Measurements from ENCODE around the gene KLHL17.
"Not testable (repeated sequence)": the region's sequence is repeated elsewhere in the genome, so short reads cannot be mapped to it uniquely, and the experiment has no call there.

KLHL17 gene

DNA sequence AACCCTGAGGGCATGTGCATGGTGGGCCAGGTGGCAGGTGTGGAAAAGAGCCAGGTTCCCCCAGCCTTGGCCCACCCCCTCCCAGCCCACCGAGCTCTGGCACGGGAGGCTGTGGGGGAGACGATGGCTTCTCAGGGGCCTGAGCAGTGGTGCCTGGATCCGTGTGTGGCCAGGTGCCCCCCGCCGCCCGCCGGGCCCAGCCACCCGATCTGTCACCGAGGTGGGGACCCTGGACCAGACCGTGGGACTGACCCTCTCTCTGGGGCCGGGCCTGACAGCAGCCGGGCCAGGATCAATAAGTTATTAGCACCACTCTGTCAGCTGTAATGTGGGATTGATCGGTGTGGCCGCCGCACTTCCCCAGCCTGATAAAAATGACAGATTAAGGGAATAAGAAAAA, 22.9 kb upstream of the KLHL17 start:
- no peak for DNase-seq

DNA sequence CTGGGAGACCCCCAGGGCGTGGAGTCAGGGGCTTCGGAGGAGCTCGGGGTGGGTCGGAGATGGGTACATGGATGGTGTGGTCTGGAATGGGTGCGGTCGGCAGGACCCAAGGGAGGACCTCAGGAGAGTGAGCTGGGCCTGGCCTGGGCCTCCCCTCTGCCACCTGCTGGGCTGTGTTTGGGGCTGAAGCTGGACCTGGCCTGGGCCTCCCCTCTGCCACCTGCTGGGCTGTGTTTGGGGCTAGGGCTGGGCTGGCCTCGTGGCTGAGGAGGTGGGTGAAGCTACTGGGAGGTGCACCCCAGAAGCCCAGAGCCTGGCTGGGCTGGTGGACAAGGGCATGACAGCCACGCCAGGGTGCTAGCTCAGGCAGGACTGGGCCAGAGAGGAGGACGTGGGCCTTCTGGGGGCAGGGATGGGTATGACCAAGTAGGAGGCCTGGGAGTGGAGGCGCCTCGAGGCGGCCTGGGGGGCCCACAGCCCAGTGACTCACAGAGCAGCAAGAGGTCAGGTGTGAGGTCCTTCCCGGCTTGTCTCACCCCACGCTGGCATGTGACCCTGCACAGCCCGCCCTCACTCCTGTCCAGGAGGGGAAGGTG, 22.2 kb upstream of the KLHL17 start:
- no peak for DNase-seq

DNA sequence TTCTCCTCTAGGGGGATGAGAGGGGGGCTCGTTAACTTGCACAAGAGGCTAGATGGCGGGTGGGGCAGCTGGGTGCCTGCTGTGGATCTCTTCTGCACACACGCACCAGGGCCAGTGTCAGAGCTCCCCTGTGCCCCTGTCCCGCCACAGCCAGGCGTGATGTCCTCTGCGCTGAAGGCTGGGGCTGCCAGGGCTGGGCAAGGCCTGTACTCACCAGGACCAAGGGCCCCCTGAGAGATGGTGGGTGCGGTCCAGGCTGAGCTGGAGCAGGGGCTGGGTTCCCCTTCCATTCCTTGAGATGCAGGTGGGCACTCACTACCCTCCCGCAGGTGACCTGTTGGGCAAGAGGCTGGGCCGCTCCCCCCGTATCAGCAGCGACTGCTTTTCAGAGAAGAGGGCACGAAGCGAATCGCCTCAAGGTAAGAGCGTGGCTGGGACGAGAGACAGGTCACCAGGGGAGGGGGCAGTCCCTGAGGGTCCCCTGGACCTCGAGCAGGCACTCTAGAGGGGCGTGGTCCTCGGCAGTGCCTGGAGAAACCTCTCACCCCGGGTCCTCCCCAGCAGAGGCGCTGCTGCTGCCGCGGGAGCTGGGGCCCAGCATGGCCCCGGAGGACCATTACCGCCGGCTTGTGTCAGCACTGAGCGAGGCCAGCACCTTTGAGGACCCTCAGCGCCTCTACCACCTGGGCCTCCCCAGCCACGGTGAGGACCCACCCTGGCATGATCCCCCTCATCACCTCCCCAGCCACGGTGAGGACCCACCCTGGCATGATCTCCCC, 21.5 kb upstream of the KLHL17 start:
- DNase-seq: no peak

DNA sequence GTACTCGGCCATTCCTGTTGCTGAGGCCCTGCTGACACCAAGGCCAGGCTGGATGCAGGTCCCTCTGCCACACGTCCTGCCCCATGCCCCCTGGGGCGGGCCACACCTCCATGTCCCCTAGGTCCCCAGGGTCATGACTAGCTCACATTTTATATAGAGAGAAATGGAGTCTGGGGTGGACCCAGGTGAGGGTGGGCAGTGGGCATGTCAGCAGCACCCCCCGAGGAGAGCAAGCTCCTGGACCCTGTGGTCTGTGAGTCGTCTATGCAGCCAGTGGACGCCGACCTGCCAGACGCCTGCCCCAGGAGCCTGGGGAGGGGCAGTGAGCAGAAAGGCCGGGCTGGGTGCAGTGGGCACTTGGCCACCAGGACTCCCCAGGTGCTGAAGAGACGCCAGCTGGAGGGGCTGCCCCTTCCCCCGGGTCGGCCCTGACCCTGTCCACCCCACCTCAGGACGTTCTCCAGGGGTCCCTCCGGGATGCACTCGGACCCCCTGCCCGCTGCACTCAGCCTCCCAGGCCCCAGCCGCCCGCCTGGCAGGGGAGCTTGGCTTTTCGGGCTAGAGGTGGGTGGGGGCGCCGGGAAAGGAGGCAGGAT, 20.8 kb upstream of the KLHL17 start:
- DNase-seq: no peak

DNA sequence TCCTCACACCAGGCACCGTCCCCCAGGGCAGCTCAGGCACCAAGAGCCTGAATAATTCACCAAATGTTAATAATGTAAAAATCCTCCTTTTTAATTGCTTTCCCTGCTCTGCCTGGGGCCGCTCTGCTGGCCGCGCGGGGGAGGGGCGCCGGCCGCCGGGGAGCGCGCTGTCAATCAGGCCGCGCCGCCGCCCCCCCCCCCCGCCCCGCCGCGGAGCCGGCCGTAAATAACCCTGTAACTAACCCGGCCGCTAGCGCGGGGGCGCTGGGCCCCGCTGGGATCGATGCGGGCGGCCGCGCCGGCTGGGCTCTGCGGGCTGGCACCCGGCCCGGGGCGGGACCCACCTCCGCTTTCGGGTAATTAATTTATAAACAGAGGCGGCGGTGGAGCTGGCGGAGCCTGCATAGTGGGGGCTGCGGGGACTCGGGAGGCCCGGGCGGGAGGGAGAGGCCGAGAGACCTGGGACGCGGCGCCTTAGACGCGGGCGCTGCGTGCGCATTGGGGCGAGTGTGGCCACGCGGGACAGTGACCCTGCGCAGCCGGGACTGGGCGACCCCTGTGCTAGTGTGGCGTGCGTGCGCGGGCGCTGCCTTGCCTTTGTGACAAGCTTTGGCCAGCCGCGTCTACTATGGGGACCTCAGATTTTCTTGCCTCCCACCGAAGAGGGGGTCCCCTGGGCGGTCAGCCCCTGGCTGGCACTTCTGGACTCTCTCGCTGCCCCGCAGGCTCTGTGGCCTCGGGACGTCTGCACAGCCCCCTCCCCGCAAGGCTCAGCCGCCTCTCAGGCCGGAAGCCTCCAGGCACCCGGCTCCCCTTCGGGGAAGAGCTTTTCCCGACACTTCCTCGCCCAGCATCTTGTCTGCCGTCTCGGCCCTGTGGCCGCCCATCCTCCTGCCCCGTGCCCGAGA, 20.0 kb upstream of the KLHL17 start:
- no peak for DNase-seq

DNA sequence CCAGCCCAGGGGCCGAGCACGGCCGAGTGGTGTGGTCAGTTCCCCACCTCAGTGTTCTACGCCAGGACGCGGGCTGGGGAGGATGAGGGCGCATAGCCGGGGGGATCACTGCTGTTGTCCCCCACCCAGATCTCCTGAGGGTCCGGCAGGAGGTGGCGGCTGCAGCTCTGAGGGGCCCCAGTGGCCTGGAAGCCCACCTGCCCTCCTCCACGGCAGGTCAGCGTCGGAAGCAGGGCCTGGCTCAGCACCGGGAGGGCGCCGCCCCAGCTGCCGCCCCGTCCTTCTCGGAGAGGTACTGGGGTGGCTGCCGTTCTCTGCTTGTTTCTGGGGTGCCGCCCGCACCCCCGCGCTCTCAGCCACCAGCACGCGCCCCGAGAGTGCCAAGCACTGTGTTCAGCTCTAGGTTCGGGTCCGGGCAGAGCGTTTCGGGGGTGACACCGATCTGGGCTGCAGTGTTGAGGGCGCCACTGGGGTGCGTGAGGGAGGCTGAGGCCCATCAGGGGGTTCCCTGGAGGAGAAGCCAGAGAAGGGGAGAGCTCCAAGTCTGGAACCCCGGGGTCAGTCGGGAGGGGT, 19.3 kb upstream of the KLHL17 start:
- DNase-seq: no peak

DNA sequence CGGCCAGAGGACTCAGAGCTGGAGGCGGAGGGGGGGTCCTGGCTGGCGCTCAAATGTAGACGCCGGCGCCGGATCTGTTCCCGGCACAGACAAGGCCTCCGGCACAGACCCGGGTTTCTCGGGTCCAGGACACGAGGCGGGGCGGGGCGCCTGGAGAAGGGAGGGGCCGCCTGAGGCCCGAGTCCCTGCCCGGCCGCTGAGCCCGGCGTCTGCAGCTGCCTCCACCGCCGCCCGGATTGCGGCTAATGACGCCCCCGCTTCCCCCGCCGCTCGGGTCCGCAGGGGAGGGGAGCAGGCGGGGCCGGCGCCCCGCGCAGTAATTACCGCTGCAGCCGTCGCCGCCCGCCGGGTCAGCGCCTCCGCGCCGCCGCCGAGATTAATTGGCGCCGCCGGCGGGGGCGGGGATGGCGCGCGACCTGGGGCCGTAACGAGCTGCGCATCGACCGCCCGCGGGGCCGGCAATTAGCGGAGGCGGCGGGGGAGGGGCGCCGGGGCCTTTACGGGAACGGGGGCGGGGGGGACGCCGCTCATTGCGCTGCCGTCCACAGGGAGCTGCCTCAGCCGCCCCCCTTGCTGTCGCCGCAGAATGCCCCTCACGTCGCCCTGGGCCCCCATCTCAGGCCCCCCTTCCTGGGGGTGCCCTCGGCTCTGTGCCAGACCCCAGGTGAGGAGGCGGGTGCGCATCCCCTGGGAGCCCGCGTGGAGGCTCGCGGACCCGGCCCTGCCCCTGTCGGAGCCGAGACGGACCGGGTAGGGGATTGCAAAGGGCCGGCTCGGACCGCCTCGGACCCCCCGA, 18.6 kb upstream of the KLHL17 start:
- no peak for DNase-seq

DNA sequence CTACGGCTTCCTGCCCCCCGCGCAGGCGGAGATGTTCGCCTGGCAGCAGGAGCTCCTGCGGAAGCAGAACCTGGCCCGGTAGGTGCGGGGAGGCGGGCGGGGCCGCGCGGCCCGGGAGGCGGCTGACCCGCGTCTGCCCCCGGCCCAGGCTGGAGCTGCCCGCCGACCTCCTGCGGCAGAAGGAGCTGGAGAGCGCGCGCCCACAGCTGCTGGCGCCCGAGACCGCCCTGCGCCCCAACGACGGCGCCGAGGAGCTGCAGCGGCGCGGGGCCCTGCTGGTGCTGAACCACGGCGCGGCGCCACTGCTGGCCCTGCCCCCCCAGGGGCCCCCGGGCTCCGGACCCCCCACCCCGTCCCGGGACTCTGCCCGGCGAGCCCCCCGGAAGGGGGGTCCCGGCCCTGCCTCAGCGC, 18.0 kb upstream of the KLHL17 start:
- no peak for DNase-seq

DNA sequence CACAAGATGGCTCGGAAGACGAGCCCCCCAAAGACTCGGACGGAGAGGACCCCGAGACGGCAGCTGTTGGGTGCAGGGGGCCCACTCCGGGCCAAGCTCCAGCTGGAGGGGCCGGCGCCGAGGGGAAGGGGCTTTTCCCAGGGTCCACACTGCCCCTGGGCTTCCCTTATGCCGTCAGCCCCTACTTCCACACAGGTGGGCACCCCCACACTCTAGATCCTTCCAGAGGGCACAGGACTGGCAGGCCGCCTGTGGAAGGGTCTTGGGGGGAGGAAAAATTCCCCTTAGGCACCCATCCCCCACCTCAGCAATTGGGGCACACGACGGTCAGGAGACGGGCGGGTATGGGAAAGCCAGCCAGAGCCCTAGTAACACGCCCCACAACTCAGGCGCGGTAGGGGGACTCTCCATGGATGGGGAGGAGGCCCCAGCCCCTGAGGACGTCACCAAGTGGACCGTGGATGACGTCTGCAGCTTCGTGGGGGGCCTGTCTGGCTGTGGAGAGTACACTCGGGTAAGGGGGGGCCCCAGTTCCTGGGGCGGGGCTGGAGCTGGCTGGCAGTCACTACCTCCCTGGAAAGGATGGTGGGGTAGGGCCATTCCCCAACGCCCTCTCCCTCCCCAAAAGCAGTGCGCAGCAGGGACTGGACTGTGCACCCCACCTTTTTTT, 17.4 kb upstream of the KLHL17 start:
- DNase-seq: no peak

DNA sequence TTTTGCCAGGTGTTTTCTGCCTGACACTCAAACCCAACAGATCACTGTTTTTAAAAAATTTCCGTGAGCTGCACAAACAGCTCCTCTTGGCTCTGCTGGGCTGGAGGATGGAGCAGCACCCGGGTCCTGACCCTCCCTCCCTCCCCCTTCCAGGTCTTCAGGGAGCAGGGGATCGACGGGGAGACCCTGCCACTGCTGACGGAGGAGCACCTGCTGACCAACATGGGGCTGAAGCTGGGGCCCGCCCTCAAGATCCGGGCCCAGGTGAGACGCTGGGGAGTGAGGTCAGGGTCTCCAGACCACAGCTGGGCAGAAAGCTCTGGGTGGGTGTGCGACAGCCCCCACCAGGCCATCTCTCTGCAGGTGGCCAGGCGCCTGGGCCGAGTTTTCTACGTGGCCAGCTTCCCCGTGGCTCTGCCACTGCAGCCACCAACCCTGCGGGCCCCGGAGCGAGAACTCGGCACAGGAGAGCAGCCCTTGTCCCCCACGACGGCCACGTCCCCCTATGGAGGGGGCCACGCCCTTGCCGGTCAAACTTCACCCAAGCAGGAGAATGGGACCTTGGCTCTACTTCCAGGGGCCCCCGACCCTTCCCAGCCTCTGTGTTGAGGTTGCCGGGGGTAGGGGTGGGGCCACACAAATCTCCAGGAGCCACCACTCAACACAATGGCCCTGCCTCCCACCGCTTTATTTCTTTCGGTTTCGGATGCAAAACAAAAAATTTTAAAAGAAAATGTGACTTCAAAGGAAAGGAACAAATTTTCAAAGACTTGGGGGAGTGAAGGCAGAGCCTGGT, 16.6 kb upstream of the KLHL17 start:
- no peak for DNase-seq

DNA sequence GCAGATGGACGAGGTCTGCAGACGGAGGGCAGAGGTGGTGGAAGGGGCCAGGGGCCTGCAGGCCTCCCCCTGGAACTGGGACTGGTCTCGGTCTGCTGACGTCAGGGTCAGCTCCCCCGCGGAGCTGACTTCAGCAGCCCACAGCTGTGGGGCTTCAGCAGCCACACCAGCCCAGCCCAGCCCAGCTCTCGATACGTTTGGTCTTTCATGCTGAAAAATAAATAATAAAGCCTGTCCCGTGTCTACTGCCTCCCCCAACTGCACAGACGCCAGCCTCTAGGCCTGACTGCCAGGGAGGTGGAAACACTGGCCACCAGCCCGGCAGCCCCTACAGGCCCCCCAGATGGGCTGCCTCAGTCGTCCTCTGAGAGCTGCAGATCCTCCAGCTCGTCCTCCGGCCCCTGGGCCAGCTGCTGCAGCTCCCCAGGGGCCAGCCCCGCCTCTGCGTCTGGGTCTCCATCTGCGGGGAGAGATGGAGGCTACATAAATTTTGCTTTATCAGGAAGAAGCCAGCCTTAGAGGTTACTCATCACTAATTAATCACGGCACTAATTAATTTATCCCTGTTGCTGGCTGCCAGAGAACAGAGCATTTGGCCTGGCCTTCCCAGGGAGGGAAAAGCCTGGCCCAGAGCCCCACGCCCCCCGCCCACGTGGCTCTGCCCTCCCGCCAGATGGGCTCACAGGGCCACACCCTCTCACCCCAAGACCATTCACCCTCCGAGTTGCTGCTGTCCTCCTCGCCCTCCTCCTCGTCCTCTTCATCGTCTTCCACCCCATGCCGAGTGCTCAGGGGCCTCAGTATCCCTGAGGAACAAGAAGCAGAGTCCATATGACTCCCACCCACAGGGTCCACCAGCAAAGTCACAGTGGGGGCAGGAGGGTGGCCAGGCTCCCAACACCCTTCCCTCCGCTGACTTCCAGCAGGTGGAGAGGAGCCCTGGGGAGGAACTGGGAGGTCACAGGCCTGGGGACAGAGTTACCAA, 15.8 kb upstream of the KLHL17 start:
- DNase-seq: no peak

DNA sequence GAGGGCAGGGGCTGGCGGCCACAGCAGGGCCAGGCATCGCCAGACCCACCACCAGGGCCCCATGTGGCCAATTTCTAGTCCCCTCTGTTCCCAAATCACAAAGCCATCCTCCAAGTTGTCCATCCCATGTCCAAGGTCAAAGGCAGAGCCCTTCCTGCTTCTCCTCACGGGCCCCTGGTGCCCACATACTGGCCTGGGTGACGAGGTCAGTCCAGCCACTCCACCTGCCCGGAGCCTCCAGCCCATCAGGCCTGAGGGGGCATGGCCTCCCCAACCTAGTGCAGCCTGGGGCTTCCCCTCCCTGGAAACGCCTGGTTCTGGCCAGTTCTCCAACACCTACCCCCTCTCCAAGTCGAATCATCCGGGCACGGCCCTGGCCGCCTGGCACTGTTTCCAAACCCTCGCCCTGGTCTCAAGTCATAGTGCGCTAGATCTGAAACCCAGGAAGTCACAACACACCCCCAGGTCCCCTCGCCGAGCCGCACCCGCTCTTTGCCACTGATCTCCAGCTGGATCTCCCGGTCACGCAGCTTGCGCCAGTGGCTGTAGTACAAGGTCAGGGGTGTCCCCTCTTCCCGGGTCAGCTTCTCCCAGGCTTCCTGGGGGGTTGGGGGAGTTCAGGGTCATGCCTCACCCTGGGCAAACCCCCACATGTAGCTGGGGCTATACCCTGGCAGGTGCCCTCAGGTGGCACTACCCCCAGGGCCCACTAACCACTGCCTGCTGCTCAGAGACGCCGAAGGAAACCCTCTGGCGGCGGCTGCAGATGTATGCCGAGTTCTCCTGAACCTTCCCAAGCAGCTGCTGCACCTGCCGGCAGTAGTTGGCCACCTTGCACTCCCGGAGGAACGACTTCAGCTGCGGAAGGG, 14.5 kb upstream of the KLHL17 start:
- DNase-seq: no peak

DNA sequence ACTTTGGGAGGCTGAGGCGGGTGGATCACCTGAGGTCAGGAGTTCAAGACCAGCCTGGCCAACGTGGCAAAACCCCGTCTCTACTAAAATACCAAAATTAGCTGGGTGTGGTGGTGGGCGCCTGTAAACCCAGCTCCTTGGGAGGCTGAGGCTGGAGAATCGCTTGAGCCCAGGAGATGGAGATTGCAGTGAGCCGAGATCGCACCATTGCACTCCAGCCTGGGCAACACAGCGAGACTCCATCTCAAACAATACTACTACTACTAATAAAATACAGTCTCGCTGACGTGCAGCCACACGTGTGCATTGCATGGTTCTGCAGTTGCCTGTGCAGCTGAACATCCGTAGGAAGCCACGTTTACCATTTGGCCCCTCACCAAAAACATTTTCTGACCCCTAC, 13.6 kb upstream of the KLHL17 start:
- DNase-seq: not testable (repeated sequence)

DNA sequence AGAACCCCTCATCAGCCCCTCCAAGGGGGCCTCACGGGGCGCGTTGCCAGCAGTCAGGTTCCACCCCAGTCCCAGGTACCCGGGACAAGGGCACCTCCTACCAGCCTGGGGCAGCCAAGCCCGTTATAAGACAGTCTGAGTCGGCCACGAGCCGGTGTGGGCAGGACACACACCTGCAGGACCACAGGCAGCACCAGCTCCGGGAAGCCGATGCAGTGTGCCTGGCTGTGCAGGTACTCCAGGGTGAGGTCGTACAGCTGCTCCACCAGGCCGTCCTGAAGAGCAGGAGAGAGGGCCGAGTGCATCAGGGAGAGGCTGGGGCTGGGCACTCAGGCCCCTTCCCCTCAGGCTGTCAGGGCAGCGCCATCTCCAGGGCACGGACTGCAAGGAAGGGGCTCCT, 12.4 kb upstream of the KLHL17 start:
- DNase-seq: no peak

DNA sequence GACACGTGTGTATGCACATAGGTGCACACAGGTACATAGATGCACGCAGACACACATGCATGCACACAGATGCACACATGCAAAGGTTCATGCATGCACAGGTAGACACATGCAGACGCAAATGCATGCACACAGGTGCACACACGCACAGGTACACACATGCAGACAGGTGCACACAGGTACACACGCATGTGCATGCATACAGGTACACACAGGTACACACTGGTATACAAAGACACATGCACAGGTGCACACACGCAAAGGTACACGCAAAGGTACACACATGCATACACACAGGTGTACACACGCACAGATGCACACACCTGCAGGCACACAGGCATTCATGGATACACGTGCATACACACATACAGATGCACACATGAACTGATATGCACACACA, 10.1 kb upstream of the KLHL17 start:
- no peak for DNase-seq

DNA sequence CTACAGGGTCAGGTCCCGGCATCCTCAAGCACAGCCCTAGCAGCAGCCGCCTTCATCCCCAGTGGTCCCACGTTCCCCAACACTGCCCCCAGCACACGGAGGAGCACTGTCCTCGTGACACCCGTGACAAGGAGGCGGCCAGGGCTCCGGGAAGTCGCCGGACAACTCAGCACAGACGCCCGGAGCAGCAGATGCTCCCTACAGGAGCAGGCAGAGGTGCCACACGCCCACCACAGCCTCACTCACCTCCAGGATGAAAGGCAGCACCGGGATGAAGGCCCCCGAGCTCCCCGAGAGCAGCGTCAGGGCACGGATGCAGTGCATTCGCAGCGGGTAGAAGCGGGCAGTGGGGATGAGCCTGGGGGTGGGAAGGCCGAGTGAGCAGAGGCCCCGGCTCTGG, 9.5 kb upstream of the KLHL17 start:
- DNase-seq: no peak

DNA sequence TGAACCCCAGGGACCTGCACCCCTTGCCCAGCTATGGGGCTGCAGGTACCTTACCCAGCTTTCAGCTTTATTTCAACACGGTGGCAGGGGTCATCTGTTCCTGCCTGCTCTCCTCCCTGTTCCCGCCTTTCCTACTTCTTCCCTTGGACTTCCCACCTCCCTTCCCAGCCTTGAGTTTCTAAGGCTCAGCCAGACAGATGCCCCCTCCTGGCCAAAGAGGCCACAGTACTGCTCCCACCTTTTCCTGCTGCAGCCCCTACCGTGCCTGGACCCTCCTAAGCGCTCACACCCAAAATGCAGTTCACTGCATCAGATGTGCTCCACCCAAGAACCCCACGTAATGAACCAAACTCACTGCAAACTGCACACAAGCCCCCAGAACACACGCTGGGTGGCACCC, 9.0 kb upstream of the KLHL17 start:
- no peak for DNase-seq

DNA sequence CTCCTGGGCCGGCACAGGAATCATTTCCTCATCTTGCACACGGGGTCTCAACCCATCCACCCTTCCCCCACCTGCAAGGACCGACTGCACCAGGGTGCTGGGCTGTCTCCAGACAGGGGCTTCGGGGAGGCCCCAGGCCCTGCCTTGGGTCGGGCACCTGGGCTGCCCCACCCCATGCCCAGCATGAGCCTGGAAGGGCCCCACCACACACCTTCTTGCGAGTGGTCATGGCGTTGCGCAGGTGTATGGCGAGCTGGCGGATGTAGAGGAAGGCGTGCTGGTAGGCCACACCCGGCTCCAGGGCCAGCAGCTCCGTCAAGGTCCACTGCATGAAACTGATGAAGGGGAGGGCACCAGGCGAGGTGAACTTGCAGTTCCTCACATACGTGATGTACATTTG, 8.2 kb upstream of the KLHL17 start:
- no peak for DNase-seq
